ENCODE results near the gene RIT1. TPM values are rescaled to one million over a fixed set of nuclear protein-coding genes. Genes with fewer than 3 reads are reported as not detected.

RIT1 gene
- total RNA-seq, 1 experiment from 2014 or later: 21.9 TPM

DNA sequence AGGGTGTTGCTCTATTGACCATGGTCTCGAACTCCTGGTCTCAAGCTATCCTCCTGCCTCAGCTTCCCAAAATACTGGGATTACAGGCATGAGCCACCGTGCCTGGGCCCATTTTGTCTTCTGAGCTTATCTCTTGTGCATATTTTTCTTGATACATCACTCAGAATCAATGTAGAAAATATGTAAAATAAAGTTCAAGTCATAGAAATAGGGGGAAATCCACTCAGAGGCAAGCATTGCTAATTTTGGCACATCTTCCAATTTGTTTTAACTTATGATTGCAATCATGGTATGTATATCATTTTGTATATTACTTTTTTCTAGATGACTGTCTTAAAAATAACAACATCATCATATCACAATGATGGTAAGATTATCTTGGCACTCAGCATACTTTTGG is 21.6 kb downstream of the RIT1 start:
- Histone ChIP-seq H3K9me3 (no peaks in the 10 kb centered on the region), H3K4me3 (ENCODE audit: low read depth, low read length) (no peak overlapping the region), H3K36me3 (ENCODE audit: control insufficient read depth, insufficient read depth, low read length) (no peaks in the 10 kb centered on the region), H3K4me1 (0 out of 2 replicates have a peak, but pooled peaks cover 12% of the 10 kb centered on the region), H3K27me3 (replicated peaks; ENCODE audit: control insufficient read depth, insufficient read depth, low read length) (no peaks in the 10 kb centered on the region)
- no peak overlapping the region for H3K4me3 Mint-ChIP-seq (ENCODE audit: unreplicated experiment)
- no peak overlapping the region for H3K27ac Mint-ChIP-seq (ENCODE audit: unreplicated experiment)
- H3K4me1 Mint-ChIP-seq (ENCODE audit: low read depth, unreplicated experiment): no peaks in the 10 kb centered on the region
- ChIA-PET POLR2A (no interaction called here), CTCF (no interaction called here)
- no TSS peak for BruUV-seq (replicated peaks)
- TF ChIP-seq, protein P1, sequence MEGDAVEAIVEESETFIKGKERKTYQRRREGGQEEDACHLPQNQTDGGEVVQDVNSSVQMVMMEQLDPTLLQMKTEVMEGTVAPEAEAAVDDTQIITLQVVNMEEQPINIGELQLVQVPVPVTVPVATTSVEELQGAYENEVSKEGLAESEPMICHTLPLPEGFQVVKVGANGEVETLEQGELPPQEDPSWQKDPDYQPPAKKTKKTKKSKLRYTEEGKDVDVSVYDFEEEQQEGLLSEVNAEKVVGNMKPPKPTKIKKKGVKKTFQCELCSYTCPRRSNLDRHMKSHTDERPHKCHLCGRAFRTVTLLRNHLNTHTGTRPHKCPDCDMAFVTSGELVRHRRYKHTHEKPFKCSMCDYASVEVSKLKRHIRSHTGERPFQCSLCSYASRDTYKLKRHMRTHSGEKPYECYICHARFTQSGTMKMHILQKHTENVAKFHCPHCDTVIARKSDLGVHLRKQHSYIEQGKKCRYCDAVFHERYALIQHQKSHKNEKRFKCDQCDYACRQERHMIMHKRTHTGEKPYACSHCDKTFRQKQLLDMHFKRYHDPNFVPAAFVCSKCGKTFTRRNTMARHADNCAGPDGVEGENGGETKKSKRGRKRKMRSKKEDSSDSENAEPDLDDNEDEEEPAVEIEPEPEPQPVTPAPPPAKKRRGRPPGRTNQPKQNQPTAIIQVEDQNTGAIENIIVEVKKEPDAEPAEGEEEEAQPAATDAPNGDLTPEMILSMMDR (IDR thresholded peaks at IDR 0.05; ENCODE audit: insufficient read depth in 1 of 2, low read depth in 1 of 2, low read length in 1 of 2, severe bottlenecking in 1 of 2, unreplicated experiment in 1 of 2): no peak
- H3K9me3 Mint-ChIP-seq (ENCODE audit: unreplicated experiment): no peaks in the 10 kb centered on the region
- no peaks in the 10 kb centered on the region for H3K27me3 Mint-ChIP-seq (ENCODE audit: insufficient read depth, unreplicated experiment)
- intact Hi-C loops (cut with micrococcal nuclease; ENCODE audit: unreplicated experiment): no loop called here
- DNase-seq: no peak
- H3K36me3 Mint-ChIP-seq (ENCODE audit: insufficient read depth, unreplicated experiment): no peaks in the 10 kb centered on the region

DNA sequence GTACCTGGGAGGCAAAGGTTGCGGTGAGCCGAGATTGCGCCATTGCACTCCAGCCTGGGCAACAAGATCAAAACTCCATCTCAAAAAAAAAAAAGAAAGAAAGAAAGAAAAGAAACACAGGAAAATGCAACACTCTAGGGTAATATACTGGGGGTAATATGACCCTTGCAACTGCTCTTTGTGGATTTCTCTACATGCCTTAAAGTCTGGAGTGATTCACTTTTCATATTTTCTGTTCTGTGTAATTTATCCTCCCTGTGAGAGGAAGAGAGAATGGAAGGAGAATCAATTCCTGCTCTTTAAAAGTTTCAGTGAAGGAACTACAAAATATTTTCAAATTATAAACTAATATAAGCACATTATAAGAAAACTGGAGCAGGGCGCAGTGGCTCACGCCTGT is 22.7 kb downstream of the RIT1 start:
- Mint-ChIP-seq H3K9me3 (ENCODE audit: unreplicated experiment) (no peaks in the 10 kb centered on the region), H3K27me3 (ENCODE audit: insufficient read depth, unreplicated experiment) (no peaks in the 10 kb centered on the region), H3K4me1 (ENCODE audit: low read depth, unreplicated experiment) (no peaks in the 10 kb centered on the region), H3K27ac (ENCODE audit: unreplicated experiment) (no peak overlapping the region), H3K4me3 (ENCODE audit: unreplicated experiment) (no peak overlapping the region), H3K36me3 (ENCODE audit: insufficient read depth, unreplicated experiment) (no peaks in the 10 kb centered on the region)
- intact Hi-C loops (cut with micrococcal nuclease; ENCODE audit: unreplicated experiment): no loop called here
- Histone ChIP-seq H3K4me3 (ENCODE audit: low read depth, low read length) (no peak overlapping the region), H3K4me1 (0 out of 2 replicates have a peak, but pooled peaks cover 7% of the 10 kb centered on the region), H3K27me3 (replicated peaks; ENCODE audit: control insufficient read depth, insufficient read depth, low read length) (no peaks in the 10 kb centered on the region), H3K9me3 (no peaks in the 10 kb centered on the region), H3K36me3 (ENCODE audit: control insufficient read depth, insufficient read depth, low read length) (no peaks in the 10 kb centered on the region)
- TF ChIP-seq, protein P1 (IDR thresholded peaks at IDR 0.05; ENCODE audit: insufficient read depth in 1 of 2, low read depth in 1 of 2, low read length in 1 of 2, severe bottlenecking in 1 of 2, unreplicated experiment in 1 of 2): no peak
- DNase-seq: no peak
- no TSS peak for BruUV-seq (replicated peaks)
- ChIA-PET CTCF (no interaction called here), POLR2A (no interaction called here)

DNA sequence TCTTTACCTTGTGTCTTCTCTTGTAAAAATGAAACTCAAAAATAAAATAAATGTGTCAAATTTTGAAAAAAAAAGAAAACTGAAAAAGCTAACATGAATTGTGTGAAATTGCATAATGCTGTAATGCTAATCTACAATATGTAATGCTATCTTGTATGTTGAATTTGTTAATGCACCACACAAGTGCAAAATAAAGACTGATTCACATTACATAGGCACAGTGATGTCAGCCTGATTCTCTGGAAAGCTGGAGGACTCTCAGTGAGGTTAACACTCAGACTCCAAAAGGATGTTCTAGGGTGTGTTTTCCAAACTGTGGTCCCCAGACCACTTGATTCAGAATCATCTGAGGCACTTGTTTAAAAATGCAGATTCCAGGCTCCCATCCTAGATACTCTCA is 26.2 kb downstream of the RIT1 start:
- Mint-ChIP-seq H3K4me1 (ENCODE audit: low read depth, unreplicated experiment) (no peaks in the 10 kb centered on the region), H3K36me3 (ENCODE audit: insufficient read depth, unreplicated experiment) (no peaks in the 10 kb centered on the region), H3K27ac (ENCODE audit: unreplicated experiment) (no peak overlapping the region), H3K9me3 (ENCODE audit: unreplicated experiment) (no peaks in the 10 kb centered on the region), H3K4me3 (ENCODE audit: unreplicated experiment) (no peak overlapping the region), H3K27me3 (ENCODE audit: insufficient read depth, unreplicated experiment) (peaks cover 3% of the 10 kb centered on the region)
- Histone ChIP-seq H3K9me3 (no peaks in the 10 kb centered on the region), H3K27me3 (replicated peaks; ENCODE audit: control insufficient read depth, insufficient read depth, low read length) (no peaks in the 10 kb centered on the region), H3K4me1 (peaks cover 12% of the 10 kb centered on the region; the same call in 1 of the 2 replicates), H3K4me3 (ENCODE audit: low read depth, low read length) (no peak overlapping the region), H3K36me3 (ENCODE audit: control insufficient read depth, insufficient read depth, low read length) (no peaks in the 10 kb centered on the region)
- no TSS peak for BruUV-seq (replicated peaks)
- POLR2A ChIA-PET: no interaction called here
- intact Hi-C loops (cut with micrococcal nuclease; ENCODE audit: unreplicated experiment): no loop called here
- DNase-seq: no peak
- TF ChIP-seq, protein P1 (IDR thresholded peaks at IDR 0.05; ENCODE audit: insufficient read depth in 1 of 2, low read depth in 1 of 2, low read length in 1 of 2, severe bottlenecking in 1 of 2, unreplicated experiment in 1 of 2): no peak
- CTCF ChIA-PET: no interaction called here
